ENCODE data around the gene HIC1. TPM values are rescaled to one million over a fixed set of nuclear protein-coding genes. Genes with fewer than 3 reads are reported as not detected.

Gene HIC1
- total RNA-seq, result 61.8 and 98.9 TPM in 2 replicates

GRCh38 chr17:2054512-2055291, at the start of gene HIC1:
Gene HIC1 (plus strand): TSS chr17:2055103. CDS start chr17:2056691, 1,588 bp downstream.

DNA sequence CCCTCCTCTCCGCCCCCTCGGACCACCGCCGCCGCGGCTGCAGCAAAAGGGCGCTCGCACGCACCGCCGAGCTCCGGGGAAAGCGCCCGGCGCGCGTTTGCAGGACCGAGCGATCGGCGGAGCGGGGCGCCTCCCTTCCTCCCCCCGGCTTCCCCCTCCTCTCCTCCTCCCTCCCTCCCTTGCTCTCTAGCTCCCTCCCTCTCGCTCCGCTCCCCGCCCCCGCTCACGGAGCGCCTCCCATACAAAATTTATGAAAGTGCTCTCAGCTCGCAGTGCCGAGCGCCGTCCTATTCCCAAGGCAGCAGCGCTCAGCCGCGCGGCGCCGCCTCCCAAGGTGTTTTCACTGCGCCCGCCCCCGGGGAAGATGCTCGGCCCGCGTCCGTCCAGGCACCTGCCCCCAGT, 29.7 kb upstream of the HIC1 start, which contains the start of gene RTN4RL1:
Gene RTN4RL1, minus strand, starts transcription at position 115 of the 402 bp plus-strand sequence. CDS start 469 bp downstream, outside the sequence.

DNA sequence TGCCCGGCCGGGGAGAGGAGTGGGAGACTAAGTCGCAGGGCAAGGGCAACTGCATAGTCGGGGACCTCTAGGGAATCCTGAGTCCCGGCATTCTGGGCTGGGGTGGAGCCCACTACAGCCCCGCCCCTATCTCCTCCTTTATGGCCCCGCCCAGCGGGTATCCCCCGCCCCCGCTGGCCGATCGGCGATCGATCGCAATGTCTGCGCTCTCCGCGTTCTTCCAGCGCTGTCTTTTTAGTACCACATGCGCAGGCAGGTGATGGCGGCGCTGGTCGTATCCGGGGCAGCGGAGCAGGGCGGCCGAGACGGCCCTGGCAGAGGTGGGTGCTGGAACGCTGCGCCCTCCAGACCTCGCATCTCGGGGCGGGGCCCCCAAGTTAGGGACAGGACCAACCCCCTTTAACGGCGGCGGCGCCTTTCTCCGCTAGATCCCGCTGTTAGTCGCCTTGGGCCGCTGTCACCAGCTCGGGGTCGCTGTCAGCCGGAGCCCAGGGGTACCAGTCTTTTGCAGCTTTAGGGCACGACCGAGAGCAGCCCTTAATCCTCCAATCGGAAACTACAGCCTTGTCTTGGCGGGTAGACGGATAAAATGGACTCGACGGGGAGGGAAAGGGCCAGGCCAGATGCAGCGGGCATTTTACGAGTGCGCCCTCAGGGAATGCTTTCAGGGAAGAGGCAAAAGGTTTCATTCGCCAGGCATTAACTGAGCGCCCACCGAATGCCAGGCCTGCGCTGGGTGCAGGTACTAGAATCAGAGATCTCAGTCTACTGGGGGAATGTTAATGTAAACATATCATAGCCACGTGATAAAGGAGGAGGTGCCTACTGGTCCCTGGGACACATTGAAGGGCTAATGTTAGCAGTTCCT, 24.8 kb upstream of the HIC1 start, which contains the start of gene DPH1:
Gene DPH1, plus strand, starts transcription at position 243 of the 868 bp plus-strand sequence. Its CDS starts 17 bp downstream, at position 260.

GRCh38 chr17:2041561-2042389, 13.1 kb upstream of the HIC1 start, which contains the start of gene OVCA2:
Gene OVCA2 (plus strand): TSS chr17:2042022. CDS start chr17:2042048, 26 bp downstream.

Other genes starting within 250 kb of the HIC1 start
- 7.9 and 10.4 TPM in 2 replicates for gene SMYD4, start 225.2 kb upstream of the HIC1 start, total RNA-seq
- gene RPA1, start 225.1 kb upstream of the HIC1 start, total RNA-seq, result 22.7 and 41.7 TPM in 2 replicates
- gene RTN4RL1, start 29.8 kb upstream of the HIC1 start, total RNA-seq, result 0.15 and 0.50 TPM in 2 replicates
- gene DPH1, start 24.9 kb upstream of the HIC1 start, total RNA-seq, result 25.3 and 39.0 TPM in 2 replicates
- 49.6 and 56.9 TPM in 2 replicates for gene OVCA2, start 13.1 kb upstream of the HIC1 start, total RNA-seq
- gene SMG6, start 248.7 kb downstream of the HIC1 start, total RNA-seq, result 44.8 and 51.4 TPM in 2 replicates
- 24.4 and 27.6 TPM in 2 replicates for gene SRR, start 248.8 kb downstream of the HIC1 start, total RNA-seq